Measurements from ENCODE around the gene ZXDC.

The ZXDC gene

DNA sequence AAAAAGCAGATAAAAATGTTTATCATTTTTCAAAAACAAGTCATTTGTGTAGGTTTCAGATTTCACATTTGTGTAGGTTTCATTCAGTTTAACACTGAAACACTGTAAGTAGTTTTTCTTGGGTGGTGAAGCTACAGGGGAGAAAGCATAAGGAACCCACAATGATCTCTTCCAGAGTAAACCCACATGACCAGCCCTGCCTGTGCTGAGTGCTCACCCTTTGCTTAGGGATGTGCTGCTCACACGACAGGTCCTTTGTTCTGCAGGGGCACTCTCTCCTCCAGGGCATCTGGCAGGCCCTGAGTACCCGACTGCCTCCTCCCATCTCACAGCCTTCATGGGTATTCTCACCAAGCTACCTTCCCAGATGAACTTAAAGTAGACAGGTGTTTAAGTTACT is 28.9 kb downstream of the ZXDC start:
- no peak overlapping the region for H3K4me3 ChIP-seq (ENCODE audit: low read depth, low read length)
- TF ChIP-seq, protein P1, sequence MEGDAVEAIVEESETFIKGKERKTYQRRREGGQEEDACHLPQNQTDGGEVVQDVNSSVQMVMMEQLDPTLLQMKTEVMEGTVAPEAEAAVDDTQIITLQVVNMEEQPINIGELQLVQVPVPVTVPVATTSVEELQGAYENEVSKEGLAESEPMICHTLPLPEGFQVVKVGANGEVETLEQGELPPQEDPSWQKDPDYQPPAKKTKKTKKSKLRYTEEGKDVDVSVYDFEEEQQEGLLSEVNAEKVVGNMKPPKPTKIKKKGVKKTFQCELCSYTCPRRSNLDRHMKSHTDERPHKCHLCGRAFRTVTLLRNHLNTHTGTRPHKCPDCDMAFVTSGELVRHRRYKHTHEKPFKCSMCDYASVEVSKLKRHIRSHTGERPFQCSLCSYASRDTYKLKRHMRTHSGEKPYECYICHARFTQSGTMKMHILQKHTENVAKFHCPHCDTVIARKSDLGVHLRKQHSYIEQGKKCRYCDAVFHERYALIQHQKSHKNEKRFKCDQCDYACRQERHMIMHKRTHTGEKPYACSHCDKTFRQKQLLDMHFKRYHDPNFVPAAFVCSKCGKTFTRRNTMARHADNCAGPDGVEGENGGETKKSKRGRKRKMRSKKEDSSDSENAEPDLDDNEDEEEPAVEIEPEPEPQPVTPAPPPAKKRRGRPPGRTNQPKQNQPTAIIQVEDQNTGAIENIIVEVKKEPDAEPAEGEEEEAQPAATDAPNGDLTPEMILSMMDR (IDR thresholded peaks at IDR 0.05; ENCODE audit: borderline replicate concordance, insufficient read depth, low read depth, low read length) = no peak

DNA sequence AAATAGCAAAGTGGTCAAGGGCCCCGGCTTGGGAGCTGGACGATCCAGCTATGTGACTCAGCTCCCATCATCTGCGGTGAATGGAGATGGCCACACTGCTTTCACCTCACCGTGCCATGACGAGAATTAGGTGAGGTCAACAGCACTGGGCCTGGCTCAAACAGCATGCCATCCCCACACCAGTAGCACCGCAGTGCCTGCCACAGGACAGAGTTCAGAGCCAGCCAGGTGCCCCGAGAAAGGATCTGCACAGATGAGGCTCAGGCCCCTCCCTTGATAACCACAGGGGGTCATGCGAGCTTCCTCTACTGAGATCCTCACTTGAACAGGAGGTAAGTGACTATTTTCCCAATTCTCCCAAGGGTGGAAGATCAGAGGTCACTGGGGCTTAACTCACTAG is 29.4 kb downstream of the ZXDC start:
- H3K4me3 ChIP-seq (ENCODE audit: low read depth, low read length) = no peak overlapping the region
- TF ChIP-seq, protein P1 (IDR thresholded peaks at IDR 0.05; ENCODE audit: borderline replicate concordance, insufficient read depth, low read depth, low read length) = no peak

DNA sequence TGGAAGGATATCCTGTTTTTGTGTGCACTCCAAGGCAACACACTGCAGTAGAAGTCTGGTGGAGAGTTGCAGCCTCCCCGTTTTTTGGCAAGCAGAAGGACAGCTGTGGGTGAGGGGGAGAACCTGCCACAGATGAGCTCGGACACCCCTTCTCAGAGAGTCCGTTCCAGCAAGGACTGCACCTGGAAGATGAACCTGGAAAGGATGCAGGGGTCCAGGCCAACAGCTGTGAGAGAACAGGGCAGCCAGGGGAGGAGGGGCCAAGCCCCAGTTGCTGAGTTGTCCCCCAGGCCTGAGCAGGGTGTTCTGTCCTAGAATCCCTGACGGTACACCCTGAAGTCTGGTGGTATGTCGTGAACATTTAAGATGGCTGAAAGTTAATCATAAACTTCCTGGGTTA is 30.2 kb downstream of the ZXDC start:
- TF ChIP-seq, protein P1 (IDR thresholded peaks at IDR 0.05; ENCODE audit: borderline replicate concordance, insufficient read depth, low read depth, low read length) = no peak
- no peak overlapping the region for H3K4me3 ChIP-seq (ENCODE audit: low read depth, low read length)

DNA sequence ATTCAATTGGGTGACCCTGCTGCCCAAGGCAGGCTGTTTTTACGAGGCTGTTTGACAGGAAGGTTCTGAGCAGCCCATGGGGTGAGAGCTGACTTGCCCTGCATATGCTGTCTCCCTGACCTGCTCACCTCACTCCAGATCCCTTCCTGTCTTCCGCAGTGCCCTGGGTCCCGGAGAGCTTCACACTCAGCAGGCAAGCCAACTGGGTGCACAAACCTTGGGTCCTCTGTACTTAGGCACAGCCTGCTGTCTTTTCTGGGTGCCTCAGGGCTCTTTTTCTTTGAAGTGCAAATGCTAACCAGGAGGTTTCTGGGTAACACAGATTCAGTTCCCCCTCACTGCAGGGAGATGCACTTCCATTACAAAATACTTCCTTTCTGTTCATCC is 32.8 kb downstream of the ZXDC start:
- TF ChIP-seq, protein P1 (IDR thresholded peaks at IDR 0.05; ENCODE audit: borderline replicate concordance, insufficient read depth, low read depth, low read length) = no peak
- no peak overlapping the region for H3K4me3 ChIP-seq (ENCODE audit: low read depth, low read length)

DNA sequence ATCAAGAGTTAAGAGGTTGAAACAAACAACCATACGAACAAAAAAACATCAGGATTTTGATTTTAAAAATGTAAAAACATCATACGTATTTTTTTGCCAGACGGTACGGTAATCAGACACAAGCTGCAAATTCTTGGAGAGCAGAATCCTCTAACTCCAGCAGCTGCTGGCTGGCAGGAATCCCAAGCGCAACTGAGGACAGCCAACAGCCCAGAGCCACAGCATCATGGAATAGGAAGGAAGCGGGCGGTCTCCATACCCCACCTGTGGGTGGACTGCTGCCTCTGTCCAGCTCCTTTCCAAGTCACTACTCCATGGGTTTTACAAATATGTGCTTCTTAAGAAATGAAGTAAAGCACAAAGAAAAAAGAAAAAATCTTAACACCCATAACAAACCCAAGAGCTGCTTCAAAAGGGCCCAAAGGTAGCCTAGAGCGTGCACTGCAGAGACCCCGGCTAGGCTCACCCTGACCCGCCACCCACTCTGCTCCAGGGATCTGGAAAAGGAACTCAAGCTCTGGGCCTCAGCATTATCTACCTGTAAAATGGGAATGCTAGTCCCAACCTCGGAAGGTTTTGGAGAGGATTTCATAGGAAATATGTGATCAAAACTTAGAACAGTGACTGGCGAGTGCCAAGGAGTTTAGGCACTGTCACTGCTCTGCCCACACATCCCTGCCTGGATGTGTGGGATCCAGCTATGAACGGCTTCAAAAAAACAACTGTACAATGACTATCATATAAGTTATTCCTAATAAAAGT is 33.4 kb downstream of the ZXDC start:
- TF ChIP-seq, protein P1 (IDR thresholded peaks at IDR 0.05; ENCODE audit: borderline replicate concordance, insufficient read depth, low read depth, low read length) = no peak
- H3K4me3 ChIP-seq (ENCODE audit: low read depth, low read length) = no peak overlapping the region

DNA sequence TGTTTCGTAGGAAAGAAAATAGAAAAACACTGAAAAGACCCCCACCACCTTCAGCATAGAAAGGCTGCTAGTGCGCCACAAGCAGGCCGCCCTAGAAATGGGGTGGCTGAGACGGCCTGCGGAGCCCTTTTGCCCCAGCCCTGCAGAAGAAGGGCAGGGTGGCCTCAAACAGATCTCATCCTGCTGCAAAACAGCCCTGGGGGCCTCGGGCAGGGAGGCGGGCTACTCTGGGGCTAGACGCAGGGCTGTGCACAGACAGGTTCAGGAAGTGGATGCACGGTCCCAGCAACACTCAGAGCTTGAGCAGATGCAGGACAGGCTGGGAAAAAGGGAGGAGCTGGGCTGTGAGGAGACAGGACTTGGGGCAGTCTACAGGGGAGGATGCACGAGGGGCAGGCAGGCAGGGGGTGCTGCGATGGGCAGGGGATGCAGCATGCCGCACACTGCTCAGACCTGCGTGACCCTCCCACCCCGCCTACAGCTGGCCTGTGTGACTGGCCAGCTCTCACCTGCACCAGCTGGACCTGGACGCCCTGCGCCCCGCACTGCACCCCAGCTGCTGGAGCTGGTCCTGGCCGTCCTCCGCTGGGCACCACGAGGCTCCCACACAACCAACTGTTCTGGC is 34.3 kb downstream of the ZXDC start:
- no peak overlapping the region for H3K4me3 ChIP-seq (ENCODE audit: low read depth, low read length)
- TF ChIP-seq, protein P1 (IDR thresholded peaks at IDR 0.05; ENCODE audit: borderline replicate concordance, insufficient read depth, low read depth, low read length) = no peak

DNA sequence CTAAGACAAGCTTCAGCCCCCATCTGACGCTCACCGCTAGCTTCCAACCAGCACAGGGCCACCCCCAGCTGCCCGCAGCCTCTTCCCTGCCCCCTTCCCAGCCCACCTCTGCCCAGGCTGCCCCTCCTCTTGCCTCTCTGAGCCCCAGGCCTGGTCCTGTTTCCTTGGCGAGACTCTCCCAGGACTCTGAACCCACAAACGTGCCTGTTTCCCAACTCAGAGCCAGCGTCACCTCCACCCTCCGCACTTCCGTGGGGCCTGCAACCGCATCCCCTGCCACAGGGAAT is 35.0 kb downstream of the ZXDC start:
- no peak overlapping the region for H3K4me3 ChIP-seq (ENCODE audit: low read depth, low read length)
- TF ChIP-seq, protein P1 (IDR thresholded peaks at IDR 0.05; ENCODE audit: borderline replicate concordance, insufficient read depth, low read depth, low read length) = no peak

Measured in GM12875 (cell line).